PFSK-1 (cell line): ENCODE measurements around the gene PDSS1.

Source experiments
- FOXP2 ChIP-seq: optimal IDR thresholded peaks from 2 replicates; pipeline ENCODE3; 2011; ENCODE audit warnings: borderline replicate concordance, control low read depth, inconsistent platforms; ENCODE audit not compliant: insufficient read depth; ENCODE audit errors: extremely low read length, extremely low read depth
- POLR2AphosphoS5 ChIP-seq: IDR thresholded peaks from 2 replicates; pipeline ENCODE4 v1.6.1; 2012; ENCODE audit warnings: low read depth, mild to moderate bottlenecking, control low read depth, low read length, moderate library complexity
- SIN3A ChIP-seq: IDR thresholded peaks from 2 replicates; pipeline ENCODE4 v1.6.1; 2012; ENCODE audit warnings: mild to moderate bottlenecking, low read length, moderate library complexity, borderline replicate concordance; ENCODE audit not compliant: insufficient read depth
- TAF1 ChIP-seq: IDR thresholded peaks from 2 replicates; pipeline ENCODE4 v1.6.1; 2012; ENCODE audit warnings: low read length, control low read depth, borderline replicate concordance; ENCODE audit not compliant: insufficient read depth
- TF ChIP-seq, protein P1 (sequence below), 2 experiments: IDR thresholded peaks; 2 replicates each; pipeline versions ENCODE4 v1.6.1 to v1.8.0; 2011 to 2012; ENCODE audit warnings: low read depth in 2 of 2, low read length in 2 of 2, control low read depth in 1 of 2, inconsistent platforms in 1 of 2, mild to moderate bottlenecking in 1 of 2, moderate library complexity in 1 of 2; ENCODE audit not compliant: insufficient read depth in 1 of 2

Gene PDSS1

GRCh38 chr10:26725837-26726727, 28.6 kb downstream of the PDSS1 start:
- TF ChIP-seq FOXP2 (no peak), TAF1 (no peak), POLR2AphosphoS5 (no peak), SIN3A (no peak)
- TF ChIP-seq, protein P1, sequence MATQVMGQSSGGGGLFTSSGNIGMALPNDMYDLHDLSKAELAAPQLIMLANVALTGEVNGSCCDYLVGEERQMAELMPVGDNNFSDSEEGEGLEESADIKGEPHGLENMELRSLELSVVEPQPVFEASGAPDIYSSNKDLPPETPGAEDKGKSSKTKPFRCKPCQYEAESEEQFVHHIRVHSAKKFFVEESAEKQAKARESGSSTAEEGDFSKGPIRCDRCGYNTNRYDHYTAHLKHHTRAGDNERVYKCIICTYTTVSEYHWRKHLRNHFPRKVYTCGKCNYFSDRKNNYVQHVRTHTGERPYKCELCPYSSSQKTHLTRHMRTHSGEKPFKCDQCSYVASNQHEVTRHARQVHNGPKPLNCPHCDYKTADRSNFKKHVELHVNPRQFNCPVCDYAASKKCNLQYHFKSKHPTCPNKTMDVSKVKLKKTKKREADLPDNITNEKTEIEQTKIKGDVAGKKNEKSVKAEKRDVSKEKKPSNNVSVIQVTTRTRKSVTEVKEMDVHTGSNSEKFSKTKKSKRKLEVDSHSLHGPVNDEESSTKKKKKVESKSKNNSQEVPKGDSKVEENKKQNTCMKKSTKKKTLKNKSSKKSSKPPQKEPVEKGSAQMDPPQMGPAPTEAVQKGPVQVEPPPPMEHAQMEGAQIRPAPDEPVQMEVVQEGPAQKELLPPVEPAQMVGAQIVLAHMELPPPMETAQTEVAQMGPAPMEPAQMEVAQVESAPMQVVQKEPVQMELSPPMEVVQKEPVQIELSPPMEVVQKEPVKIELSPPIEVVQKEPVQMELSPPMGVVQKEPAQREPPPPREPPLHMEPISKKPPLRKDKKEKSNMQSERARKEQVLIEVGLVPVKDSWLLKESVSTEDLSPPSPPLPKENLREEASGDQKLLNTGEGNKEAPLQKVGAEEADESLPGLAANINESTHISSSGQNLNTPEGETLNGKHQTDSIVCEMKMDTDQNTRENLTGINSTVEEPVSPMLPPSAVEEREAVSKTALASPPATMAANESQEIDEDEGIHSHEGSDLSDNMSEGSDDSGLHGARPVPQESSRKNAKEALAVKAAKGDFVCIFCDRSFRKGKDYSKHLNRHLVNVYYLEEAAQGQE (IDR thresholded peaks at IDR 0.05; ENCODE audit: insufficient read depth in 1 of 2, low read depth in 2 of 2, low read length in 2 of 2), result no peak

- TF ChIP-seq FOXP2 (no peak), POLR2AphosphoS5 (no peak), SIN3A (no peak)
- TF ChIP-seq, protein P1 (IDR thresholded peaks at IDR 0.05; ENCODE audit: insufficient read depth in 1 of 2, low read depth in 2 of 2, low read length in 2 of 2), result no peak
These were observed 29.5 kb downstream of the PDSS1 start for GRCh38 chr10:26727005-26727404.

- TF ChIP-seq POLR2AphosphoS5, result no peak
- no peak for TF ChIP-seq FOXP2
- TF ChIP-seq, protein P1 (IDR thresholded peaks at IDR 0.05; ENCODE audit: insufficient read depth in 1 of 2, low read depth in 2 of 2, low read length in 2 of 2), result no peak
These were observed 31.5 kb downstream of the PDSS1 start for GRCh38 chr10:26728957-26729356.

DNA sequence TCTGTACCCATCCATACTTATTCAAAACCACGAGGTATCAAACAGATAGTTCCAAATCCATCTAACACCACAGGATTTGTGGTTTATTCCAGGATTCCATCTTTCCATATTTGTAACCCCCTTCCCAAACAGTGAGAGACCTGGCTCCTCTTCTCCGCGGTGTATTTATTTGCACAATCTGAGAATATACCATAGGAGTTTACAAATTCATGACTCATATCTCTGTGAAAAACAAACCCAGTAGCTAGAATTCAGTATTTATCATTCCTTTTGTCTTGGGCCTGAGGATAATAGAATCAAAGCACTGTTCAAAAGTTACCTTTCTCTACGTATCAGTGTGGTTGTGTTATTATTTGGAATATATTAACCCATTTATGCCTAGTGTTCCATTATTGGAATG, 31.9 kb downstream of the PDSS1 start:
- no peak for TF ChIP-seq POLR2AphosphoS5
- no peak for TF ChIP-seq SIN3A
- no peak for TF ChIP-seq FOXP2
- no peak for TF ChIP-seq TAF1
- TF ChIP-seq, protein P1 (IDR thresholded peaks at IDR 0.05; ENCODE audit: insufficient read depth in 1 of 2, low read depth in 2 of 2, low read length in 2 of 2), result no peak
